ENCODE measurements around the gene TENM4.

TENM4 gene

GRCh38 chr11:78840623-78841022, 600.2 kb downstream of the TENM4 start:
- Histone ChIP-seq H3K23ac (ENCODE audit: low read depth, low read length, poor library complexity) (no peak overlapping the region), H4K91ac (ENCODE audit: low read depth, low read length, poor library complexity) (no peak overlapping the region), H3K4me3 (ENCODE audit: low read length in 2 of 2) (no peak overlapping the region), H3K14ac (ENCODE audit: low read length) (no peak overlapping the region), H3K18ac (ENCODE audit: low read length) (no peak overlapping the region), H2BK5ac (ENCODE audit: low read length) (no peak overlapping the region), H3K27ac (replicated peaks; ENCODE audit: low read length) (no peak overlapping the region), H2BK120ac (ENCODE audit: low read depth, low read length) (no peak overlapping the region), H2BK15ac (ENCODE audit: low read length) (no peak overlapping the region), H3K27me3 (ENCODE audit: control insufficient read depth in 3 of 3, insufficient read depth in 3 of 3, low read depth in 1 of 3, low read length in 3 of 3) (no peaks in the 10 kb centered on the region), H3K9me3 (replicated peaks in 1 of 2; ENCODE audit: control insufficient read depth in 2 of 2, insufficient read depth in 1 of 2, low read depth in 1 of 2, low read length in 2 of 2) (no peaks in the 10 kb centered on the region), H3K4ac (ENCODE audit: low read length) (no peak overlapping the region), H2AFZ (ENCODE audit: low read length) (no peak overlapping the region), H2AK5ac (ENCODE audit: low read depth, low read length) (no peak overlapping the region), H3K9ac (ENCODE audit: low read depth, low read length, poor library complexity) (no peak overlapping the region), H3K79me1 (ENCODE audit: low read depth, low read length) (no peaks in the 10 kb centered on the region), H4K8ac (ENCODE audit: low read depth, low read length) (no peak overlapping the region), H3K4me1 (ENCODE audit: control insufficient read depth in 2 of 2, insufficient read depth in 1 of 2, low read depth in 1 of 2, low read length in 2 of 2) (peaks cover 0 to 2% of the 10 kb centered on the region in 2 donors), H3K4me2 (ENCODE audit: insufficient read depth, low read length, poor library complexity, severe bottlenecking) (no peak overlapping the region), H2BK12ac (ENCODE audit: low read length) (no peak overlapping the region), H3K36me3 (replicated peaks in 1 of 2; ENCODE audit: control insufficient read depth in 2 of 2, insufficient read depth in 2 of 2, low read length in 2 of 2) (no peaks in the 10 kb centered on the region)
- no peak for DNase-seq (ENCODE audit: low spot score)
- no CpG with 5 or more reads among the region's 4 CpGs for WGBS, 2 donors (ENCODE audit: extremely low coverage in 2 of 2, insufficient read length in 2 of 2, insufficient replicate concordance in 1 of 2)

- no peak overlapping the region for H2BK120ac ChIP-seq (ENCODE audit: low read depth, low read length)
- H3K4me1 ChIP-seq (ENCODE audit: control insufficient read depth in 2 of 2, insufficient read depth in 1 of 2, low read depth in 1 of 2, low read length in 2 of 2): peaks cover 0 to 2% of the 10 kb centered on the region in 2 donors
- no peak overlapping the region for H2AK5ac ChIP-seq (ENCODE audit: low read depth, low read length)
- H3K4me2 ChIP-seq (ENCODE audit: insufficient read depth, low read length, poor library complexity, severe bottlenecking): no peak overlapping the region
- no peak overlapping the region for H3K4me3 ChIP-seq (ENCODE audit: low read length in 2 of 2)
- no peak overlapping the region for H3K9ac ChIP-seq (ENCODE audit: low read depth, low read length, poor library complexity)
- H4K91ac ChIP-seq (ENCODE audit: low read depth, low read length, poor library complexity): no peak overlapping the region
- no peaks in the 10 kb centered on the region for H3K27me3 ChIP-seq (ENCODE audit: control insufficient read depth in 3 of 3, insufficient read depth in 3 of 3, low read depth in 1 of 3, low read length in 3 of 3)
- no peak overlapping the region for H2BK12ac ChIP-seq (ENCODE audit: low read length)
- no peak overlapping the region for H3K14ac ChIP-seq (ENCODE audit: low read length)
- no peaks in the 10 kb centered on the region for H3K36me3 ChIP-seq (replicated peaks in 1 of 2; ENCODE audit: control insufficient read depth in 2 of 2, insufficient read depth in 2 of 2, low read length in 2 of 2)
- H4K8ac ChIP-seq (ENCODE audit: low read depth, low read length): no peak overlapping the region
- no peak overlapping the region for H3K27ac ChIP-seq (replicated peaks; ENCODE audit: low read length)
- H3K4ac ChIP-seq (ENCODE audit: low read length): no peak overlapping the region
- no peak overlapping the region for H2BK5ac ChIP-seq (ENCODE audit: low read length)
- no peaks in the 10 kb centered on the region for H3K9me3 ChIP-seq (replicated peaks in 1 of 2; ENCODE audit: control insufficient read depth in 2 of 2, insufficient read depth in 1 of 2, low read depth in 1 of 2, low read length in 2 of 2)
- H2AFZ ChIP-seq (ENCODE audit: low read length): no peak overlapping the region
- no CpG with 5 or more reads among the region's 3 CpGs for WGBS, 2 donors (ENCODE audit: extremely low coverage in 2 of 2, insufficient read length in 2 of 2, insufficient replicate concordance in 1 of 2)
- no peaks in the 10 kb centered on the region for H3K79me1 ChIP-seq (ENCODE audit: low read depth, low read length)
- H3K23ac ChIP-seq (ENCODE audit: low read depth, low read length, poor library complexity): no peak overlapping the region
- DNase-seq (ENCODE audit: low spot score): no peak
- H2BK15ac ChIP-seq (ENCODE audit: low read length): no peak overlapping the region
- no peak overlapping the region for H3K18ac ChIP-seq (ENCODE audit: low read length)
These were observed 600.6 kb downstream of the TENM4 start for GRCh38 chr11:78840200-78840599.

GRCh38 chr11:78838417-78838816, 602.4 kb downstream of the TENM4 start:
- Histone ChIP-seq H3K14ac (ENCODE audit: low read length) (no peak overlapping the region), H3K27ac (replicated peaks; ENCODE audit: low read length) (no peak overlapping the region), H3K4me1 (ENCODE audit: control insufficient read depth in 2 of 2, insufficient read depth in 1 of 2, low read depth in 1 of 2, low read length in 2 of 2) (peaks cover 0 to 5% of the 10 kb centered on the region in 2 donors), H4K91ac (ENCODE audit: low read depth, low read length, poor library complexity) (no peak overlapping the region), H2BK120ac (ENCODE audit: low read depth, low read length) (no peak overlapping the region), H2AK5ac (ENCODE audit: low read depth, low read length) (no peak overlapping the region), H2AFZ (ENCODE audit: low read length) (no peak overlapping the region), H3K36me3 (replicated peaks in 1 of 2; ENCODE audit: control insufficient read depth in 2 of 2, insufficient read depth in 2 of 2, low read length in 2 of 2) (no peaks in the 10 kb centered on the region), H3K4me2 (ENCODE audit: insufficient read depth, low read length, poor library complexity, severe bottlenecking) (no peak overlapping the region), H3K9me3 (replicated peaks in 1 of 2; ENCODE audit: control insufficient read depth in 2 of 2, insufficient read depth in 1 of 2, low read depth in 1 of 2, low read length in 2 of 2) (no peaks in the 10 kb centered on the region), H3K4me3 (ENCODE audit: low read length in 2 of 2) (no peak overlapping the region), H2BK5ac (ENCODE audit: low read length) (no peak overlapping the region), H3K18ac (ENCODE audit: low read length) (no peak overlapping the region), H4K8ac (ENCODE audit: low read depth, low read length) (no peak overlapping the region), H3K9ac (ENCODE audit: low read depth, low read length, poor library complexity) (no peak overlapping the region), H3K4ac (ENCODE audit: low read length) (no peak overlapping the region), H2BK12ac (ENCODE audit: low read length) (no peak overlapping the region), H3K27me3 (ENCODE audit: control insufficient read depth in 3 of 3, insufficient read depth in 3 of 3, low read depth in 1 of 3, low read length in 3 of 3) (no peaks in the 10 kb centered on the region), H3K79me1 (ENCODE audit: low read depth, low read length) (no peaks in the 10 kb centered on the region), H3K23ac (ENCODE audit: low read depth, low read length, poor library complexity) (no peak overlapping the region), H2BK15ac (ENCODE audit: low read length) (no peak overlapping the region)
- DNase-seq (ENCODE audit: low spot score): no peak
- no CpG with 5 or more reads among the region's 2 CpGs for WGBS, 2 donors (ENCODE audit: extremely low coverage in 2 of 2, insufficient read length in 2 of 2, insufficient replicate concordance in 1 of 2)

- Histone ChIP-seq H2AFZ (ENCODE audit: low read length) (no peak overlapping the region), H2BK120ac (ENCODE audit: low read depth, low read length) (no peak overlapping the region), H4K8ac (ENCODE audit: low read depth, low read length) (no peak overlapping the region), H3K27ac (replicated peaks; ENCODE audit: low read length) (no peak overlapping the region), H2BK12ac (ENCODE audit: low read length) (no peak overlapping the region), H3K23ac (ENCODE audit: low read depth, low read length, poor library complexity) (no peak overlapping the region), H3K79me1 (ENCODE audit: low read depth, low read length) (no peaks in the 10 kb centered on the region), H3K9me3 (replicated peaks in 1 of 2; ENCODE audit: control insufficient read depth in 2 of 2, insufficient read depth in 1 of 2, low read depth in 1 of 2, low read length in 2 of 2) (no peaks in the 10 kb centered on the region), H3K9ac (ENCODE audit: low read depth, low read length, poor library complexity) (no peak overlapping the region), H3K4me3 (ENCODE audit: low read length in 2 of 2) (peak overlapping the region in 1 of 2 donors; percentile 33), H3K4me2 (ENCODE audit: insufficient read depth, low read length, poor library complexity, severe bottlenecking) (no peak overlapping the region), H2BK15ac (ENCODE audit: low read length) (no peak overlapping the region), H3K4me1 (ENCODE audit: control insufficient read depth in 2 of 2, insufficient read depth in 1 of 2, low read depth in 1 of 2, low read length in 2 of 2) (peaks cover 0 to 3% of the 10 kb centered on the region in 2 donors), H3K36me3 (replicated peaks in 1 of 2; ENCODE audit: control insufficient read depth in 2 of 2, insufficient read depth in 2 of 2, low read length in 2 of 2) (no peaks in the 10 kb centered on the region), H3K4ac (ENCODE audit: low read length) (no peak overlapping the region), H2BK5ac (ENCODE audit: low read length) (no peak overlapping the region), H3K14ac (ENCODE audit: low read length) (no peak overlapping the region), H4K91ac (ENCODE audit: low read depth, low read length, poor library complexity) (no peak overlapping the region), H3K27me3 (ENCODE audit: control insufficient read depth in 3 of 3, insufficient read depth in 3 of 3, low read depth in 1 of 3, low read length in 3 of 3) (no peaks in the 10 kb centered on the region), H3K18ac (ENCODE audit: low read length) (no peak overlapping the region), H2AK5ac (ENCODE audit: low read depth, low read length) (no peak overlapping the region)
- no peak for DNase-seq (ENCODE audit: low spot score)
- no CpG with 5 or more reads among the region's 5 CpGs for WGBS, 2 donors (ENCODE audit: extremely low coverage in 2 of 2, insufficient read length in 2 of 2, insufficient replicate concordance in 1 of 2)
These were observed 605.2 kb downstream of the TENM4 start for GRCh38 chr11:78835646-78836045.
